ENCODE results near the gene MTRF1L.

GRCh38 chr6:153045271-153045670 is 42.8 kb upstream of the MTRF1L start:
- TF ChIP-seq CTCF (IDR thresholded peaks at IDR 0.05) (no peak), EP300 (IDR thresholded peaks at IDR 0.05) (no peak), POLR2A (IDR thresholded peaks at IDR 0.05) (no peak)
